Esophagus muscularis mucosa (tissue), 4 donors: ENCODE results near the gene MAF. TPM values are rescaled to one million over a fixed set of nuclear protein-coding genes. Genes with fewer than 3 reads are reported as not detected.

Source experiments
- DNase-seq: peaks from one replicate; pipeline ENCODE4 v3.0.0-alpha.2; 2017; ENCODE audit errors: extremely low spot score
- H3K27ac ChIP-seq, 4 donors: fragments of 200-600 bp; sonication (generic); replicated peaks in 1 of 4; 1 replicate in 3 of 4; 2 replicates in 1 of 4; pipeline ENCODE4 v1.5.1; 2016 to 2019; ENCODE audit warnings: mild to moderate bottlenecking in 1 of 4
- H3K27me3 ChIP-seq, 4 donors: fragments of 200-600 bp; sonication (generic); one replicate each; pipeline versions ENCODE4 v1.5.1 to v1.6.0; 2016 to 2019
- H3K36me3 ChIP-seq, 4 donors: fragments of 200-600 bp; sonication (generic); one replicate each; pipeline ENCODE4 v1.5.1; 2016 to 2019
- H3K4me1 ChIP-seq, 4 donors: fragments of 200-600 bp; sonication (generic); one replicate each; pipeline ENCODE4 v1.5.1; 2016 to 2019
- H3K4me3 ChIP-seq, 4 donors: fragments of 200-600 bp; sonication (generic); 1 replicate in 2 of 4; 2 replicates in 2 of 4; pipeline ENCODE4 v1.5.1; 2016 to 2019; ENCODE audit warnings: mild to moderate bottlenecking in 4 of 4, moderate library complexity in 1 of 4
- H3K9me3 ChIP-seq, 4 donors: fragments of 200-600 bp; sonication (generic); 1 replicate in 3 of 4; 2 replicates in 1 of 4; pipeline ENCODE4 v1.5.1; 2016 to 2019
- CTCF ChIP-seq, 3 experiments: fragments of 200-600 bp in 2 of 3; fragments of 450-650 bp in 1 of 3; sonication (generic) in 2 of 3; IDR thresholded peaks; one replicate each; pipeline ENCODE4 v1.5.1; 2017 to 2019; ENCODE audit warnings: antibody characterized with exemption in 3 of 3, mild to moderate bottlenecking in 2 of 3, moderate library complexity in 1 of 3
- EP300 ChIP-seq: sonication (generic); formaldehyde crosslinking; IDR thresholded peaks from one replicate; pipeline ENCODE4 v1.6.1; 2017; ENCODE audit warnings: antibody characterized with exemption
- POLR2A ChIP-seq: fragments of 450-650 bp; IDR thresholded peaks from one replicate; pipeline ENCODE4 v1.6.1; 2017; ENCODE audit warnings: antibody characterized with exemption, moderate library complexity, mild to moderate bottlenecking, low read depth
- POLR2AphosphoS5 ChIP-seq, 2 donors: sonication (generic); formaldehyde crosslinking; IDR thresholded peaks; one replicate each; pipeline ENCODE4 v1.6.1; 2017; ENCODE audit warnings: antibody characterized with exemption in 2 of 2
- WGBS: methylation state at CpG from one replicate; pipeline ENCODE4 v1.1.5; 2018; 5-methylcytosine and 5-hydroxymethylcytosine counted together
- intact Hi-C: fragments of 100-400 bp; cut with DNase I; formaldehyde crosslinking; loops from one replicate; pipeline ENCODE4 v1.15.1; 2023
- total RNA-seq, 4 donors: library from RNA; depleted of rRNA; stranded (reverse); fragments of >200 nt; gene quantifications; one replicate each; pipeline versions ENCODE4 v1.1.0 to v1.2.1, GENCODE V29; 2016

The MAF gene
- total RNA-seq, 4 donors from 2014 or later = 30.4 to 55.1 (median 40.8) TPM

DNA sequence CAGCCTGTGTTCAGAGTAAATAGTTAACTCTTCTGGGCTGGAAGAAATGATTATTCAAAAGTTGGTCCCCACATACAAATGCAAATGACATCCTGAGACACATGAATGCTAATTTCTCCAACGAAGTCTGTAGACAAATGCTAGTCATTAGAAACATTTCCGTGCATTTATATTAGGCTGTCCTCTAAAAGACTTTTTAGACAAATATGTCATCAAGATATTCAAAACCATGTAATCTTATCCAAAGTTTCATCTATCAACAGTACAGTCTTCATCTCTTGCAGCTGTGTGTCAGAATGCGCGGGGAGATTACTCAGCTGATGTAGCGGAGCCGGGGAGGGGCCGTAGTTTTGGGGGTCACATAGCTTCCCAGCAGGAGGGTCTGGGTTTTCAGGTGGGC lies 33.8 kb upstream of the MAF start:
- H3K27me3 ChIP-seq = no peaks in the 10 kb centered on the region
- no peak overlapping the region for H3K27ac ChIP-seq
- TF ChIP-seq EP300 = no peak
- intact Hi-C loops = no loop called here
- H3K4me3 ChIP-seq = no peak overlapping the region
- H3K9me3 ChIP-seq = no peaks in the 10 kb centered on the region
- H3K36me3 ChIP-seq = no peaks in the 10 kb centered on the region
- no peaks in the 10 kb centered on the region for H3K4me1 ChIP-seq
- DNase-seq = no peak
- WGBS = 90% methylated on average over 7 of the region's 7 CpGs

GRCh38 chr16:79632289-79632688 lies 31.8 kb upstream of the MAF start:
- no peak for DNase-seq

DNA sequence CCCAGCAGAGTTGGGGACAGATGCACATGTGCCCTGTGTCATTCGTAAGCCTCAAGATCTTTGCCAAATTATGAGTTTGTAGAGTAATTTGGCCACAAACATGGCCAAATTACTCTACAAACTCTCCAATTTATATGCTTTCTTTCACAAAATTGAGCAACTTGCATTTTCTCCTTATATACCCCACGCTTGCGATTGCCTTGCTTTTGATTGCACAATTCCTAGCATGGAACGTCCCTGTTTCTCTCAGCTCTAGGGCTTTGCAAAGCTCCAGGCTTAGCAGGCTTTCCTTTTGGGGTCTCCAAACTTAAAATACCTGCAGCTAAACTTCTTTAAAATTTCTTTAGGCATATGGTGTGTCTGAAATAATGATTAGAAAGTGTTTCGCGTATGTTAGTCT lies 28.5 kb upstream of the MAF start:
- H3K9me3 ChIP-seq = no peaks in the 10 kb centered on the region
- DNase-seq = no peak
- H3K27me3 ChIP-seq = no peaks in the 10 kb centered on the region
- H3K4me1 ChIP-seq = no peaks in the 10 kb centered on the region
- no peak overlapping the region for H3K27ac ChIP-seq
- intact Hi-C loops = no loop called here
- 88% methylated on average over 6 of the region's 6 CpGs for WGBS
- no peak overlapping the region for H3K4me3 ChIP-seq
- TF ChIP-seq POLR2AphosphoS5 (IDR thresholded peaks at IDR 0.05) = no peak
- no peak for TF ChIP-seq EP300
- no peak for TF ChIP-seq CTCF (IDR thresholded peaks at IDR 0.05)
- no peak for TF ChIP-seq POLR2A
- no peaks in the 10 kb centered on the region for H3K36me3 ChIP-seq

More at GRCh38 chr16:79632289-79632688, 31.8 kb upstream of the MAF start:
- no peak overlapping the region for H3K27ac ChIP-seq
- no peak for TF ChIP-seq POLR2AphosphoS5 (IDR thresholded peaks at IDR 0.05)
- TF ChIP-seq CTCF (IDR thresholded peaks at IDR 0.05) = no peak
- no peak for TF ChIP-seq EP300
- TF ChIP-seq POLR2A = no peak
- no peaks in the 10 kb centered on the region for H3K36me3 ChIP-seq
- 82% methylated on average over 7 of the region's 7 CpGs for WGBS
- H3K4me1 ChIP-seq = no peaks in the 10 kb centered on the region
- intact Hi-C loops = no loop called here
- H3K4me3 ChIP-seq = no peak overlapping the region
- H3K27me3 ChIP-seq = no peaks in the 10 kb centered on the region
- no peaks in the 10 kb centered on the region for H3K9me3 ChIP-seq

- no peaks in the 10 kb centered on the region for H3K36me3 ChIP-seq
- intact Hi-C loops = no loop called here
Observed at GRCh38 chr16:79628501-79628975, 28.0 kb upstream of the MAF start.

DNA sequence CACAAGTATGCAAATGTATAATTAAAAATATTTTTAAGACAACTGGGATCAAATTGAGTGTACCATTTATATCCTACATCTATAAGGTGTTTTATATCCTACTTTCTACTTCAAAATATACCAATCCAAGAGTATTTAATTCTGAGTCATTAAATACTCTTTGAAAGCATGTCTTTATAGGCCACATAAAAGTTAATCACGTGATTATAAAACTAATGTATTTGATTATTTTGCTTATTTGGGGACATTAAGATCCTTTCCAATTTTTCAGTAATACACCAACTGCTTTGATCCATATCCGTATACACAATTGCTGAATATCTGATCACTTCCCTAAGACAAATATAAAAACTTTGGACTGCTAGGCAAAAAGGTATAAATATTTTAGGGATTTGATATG lies 26.6 kb upstream of the MAF start:
- Histone ChIP-seq H3K9me3 (no peaks in the 10 kb centered on the region), H3K4me1 (no peaks in the 10 kb centered on the region), H3K27ac (no peak overlapping the region), H3K27me3 (no peaks in the 10 kb centered on the region), H3K4me3 (no peak overlapping the region), H3K36me3 (no peaks in the 10 kb centered on the region)
- no peak for DNase-seq
- WGBS = 86% methylated on average over 2 of the region's 2 CpGs
- TF ChIP-seq POLR2A (no peak), CTCF (IDR thresholded peaks at IDR 0.05) (no peak), EP300 (no peak), POLR2AphosphoS5 (IDR thresholded peaks at IDR 0.05) (no peak)
- intact Hi-C loops = no loop called here

More at GRCh38 chr16:79628501-79628975, 28.0 kb upstream of the MAF start:
- no peaks in the 10 kb centered on the region for H3K27me3 ChIP-seq
- no peak overlapping the region for H3K27ac ChIP-seq
- TF ChIP-seq EP300 (no peak), CTCF (IDR thresholded peaks at IDR 0.05) (no peak), POLR2A (no peak), POLR2AphosphoS5 (IDR thresholded peaks at IDR 0.05) (no peak)
- H3K4me1 ChIP-seq = no peaks in the 10 kb centered on the region
- no peaks in the 10 kb centered on the region for H3K9me3 ChIP-seq
- WGBS = 88% methylated on average over 5 of the region's 5 CpGs
- no peak for DNase-seq
- no peak overlapping the region for H3K4me3 ChIP-seq
